HK-2 (cell line): Measurements from ENCODE around the gene UBQLN3.

ENCODE experiments used
- DNase-seq: peaks from one replicate; pipeline ENCODE4 v3.0.0-alpha.2; 2018; ENCODE audit not compliant: unreplicated experiment

UBQLN3 gene

GRCh38 chr11:5505363-5506048 is 4.3 kb downstream of the UBQLN3 start:
- DNase-seq, result no peak

DNA sequence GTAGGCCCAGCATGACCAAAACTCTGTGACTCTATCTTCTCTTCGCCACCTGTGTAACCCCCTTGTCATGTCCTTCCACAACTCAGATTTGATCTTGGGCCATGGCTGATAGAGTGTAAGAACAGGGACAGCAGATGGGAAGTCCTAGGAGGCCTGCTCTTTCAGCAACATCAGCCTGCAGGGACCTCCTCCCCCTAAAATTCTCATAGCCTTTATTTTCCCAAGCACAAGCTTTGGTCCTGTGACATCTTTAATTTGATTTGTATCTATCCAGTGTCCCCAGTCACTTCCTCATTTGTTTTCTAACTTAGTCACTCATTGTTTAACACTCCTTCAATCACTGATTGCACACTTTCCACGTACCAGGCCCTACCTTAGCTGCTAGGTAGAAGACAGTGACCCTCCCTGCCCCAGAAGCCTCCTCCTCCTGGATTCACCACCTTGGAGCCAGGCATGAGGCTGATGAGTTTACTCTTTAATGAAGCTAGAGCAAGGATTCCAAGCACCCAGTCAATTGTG is 5.3 kb downstream of the UBQLN3 start:
- no peak for DNase-seq

- DNase-seq, result no peak
Observed at GRCh38 chr11:5500393-5500801, 9.4 kb downstream of the UBQLN3 start.

DNA sequence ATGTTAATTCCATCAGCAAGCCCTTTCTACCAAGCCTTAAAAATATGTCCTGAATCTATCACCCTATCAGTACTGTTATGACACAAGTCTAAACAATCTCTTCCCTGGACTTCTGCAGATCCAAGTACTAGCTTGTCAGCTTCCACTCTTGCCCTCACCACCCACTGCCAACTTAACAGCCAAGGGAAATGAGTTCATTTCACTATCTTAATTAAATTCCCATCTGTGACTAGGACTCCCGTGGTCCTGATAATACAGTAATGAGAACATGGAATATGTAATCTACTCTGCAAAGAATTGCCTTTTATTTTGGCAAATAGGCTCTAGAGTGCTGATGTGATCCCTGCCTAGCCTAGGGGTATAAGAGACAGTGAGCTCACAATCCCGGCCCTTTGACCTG is 10.1 kb downstream of the UBQLN3 start:
- DNase-seq, result no peak

GRCh38 chr11:5489576-5490357 is 20.0 kb downstream of the UBQLN3 start:
- DNase-seq, result no peak

DNA sequence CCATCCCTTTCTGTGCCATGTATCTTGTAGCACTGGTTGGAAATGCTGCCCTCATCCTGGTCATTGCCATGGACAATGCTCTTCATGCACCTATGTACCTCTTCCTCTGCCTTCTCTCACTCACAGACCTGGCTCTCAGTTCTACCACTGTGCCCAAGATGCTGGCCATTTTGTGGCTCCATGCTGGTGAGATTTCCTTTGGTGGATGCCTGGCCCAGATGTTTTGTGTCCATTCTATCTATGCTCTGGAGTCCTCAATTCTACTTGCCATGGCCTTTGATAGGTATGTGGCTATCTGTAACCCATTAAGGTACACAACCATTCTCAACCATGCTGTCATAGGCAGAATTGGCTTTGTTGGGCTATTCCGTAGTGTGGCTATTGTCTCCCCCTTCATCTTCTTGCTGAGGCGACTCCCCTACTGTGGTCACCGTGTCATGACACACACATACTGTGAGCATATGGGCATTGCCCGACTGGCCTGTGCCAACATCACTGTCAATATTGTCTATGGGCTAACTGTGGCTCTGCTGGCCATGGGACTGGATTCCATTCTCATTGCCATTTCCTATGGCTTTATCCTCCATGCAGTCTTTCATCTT is 20.9 kb downstream of the UBQLN3 start:
- DNase-seq, result no peak

DNA sequence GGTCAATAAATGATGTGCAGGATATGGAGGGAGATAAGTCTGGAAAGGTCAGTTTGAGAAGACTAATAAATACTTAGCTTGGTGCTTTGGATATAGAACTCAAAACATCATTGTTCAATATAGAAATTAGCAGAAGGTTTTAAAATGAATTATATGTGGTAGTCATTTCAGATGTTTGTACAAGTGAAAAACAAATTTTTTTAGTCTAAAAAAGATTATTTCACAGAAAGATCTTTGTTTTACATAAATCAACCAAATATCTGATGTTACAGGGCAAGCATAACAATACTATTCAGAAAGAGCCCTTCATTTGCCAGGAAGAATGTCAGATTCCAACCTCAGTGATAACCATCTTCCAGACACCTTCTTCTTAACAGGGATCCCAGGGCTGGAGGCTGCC is 21.4 kb downstream of the UBQLN3 start, which contains the start of gene OR52D1:
OR52D1 (plus strand) TSS at position 301 of the 400 bp plus-strand sequence; CDS start at position 323, 22 bp downstream.
- DNase-seq, result no peak

DNA sequence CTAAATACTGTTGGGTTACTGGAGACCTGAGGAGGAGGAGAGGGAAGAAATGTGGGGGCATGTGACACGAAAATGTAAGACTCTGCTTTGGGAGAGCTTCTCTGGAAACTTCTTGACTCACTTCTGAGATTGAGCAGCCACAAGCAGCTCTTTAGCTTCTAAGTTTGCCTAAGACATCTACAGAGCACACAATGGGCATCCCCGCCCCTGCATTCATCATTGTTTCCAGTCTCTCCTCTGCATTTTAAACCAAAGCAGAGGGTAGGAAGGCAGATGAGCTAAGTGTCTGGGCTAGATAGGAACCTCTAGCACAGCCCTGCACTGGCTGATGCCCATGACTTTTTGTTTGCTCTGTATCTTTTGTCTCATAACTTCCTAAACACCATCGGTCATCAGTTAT is 23.3 kb downstream of the UBQLN3 start:
- no peak for DNase-seq

GRCh38 chr11:5486003-5486402 is 23.8 kb downstream of the UBQLN3 start:
- DNase-seq, result no peak

DNA sequence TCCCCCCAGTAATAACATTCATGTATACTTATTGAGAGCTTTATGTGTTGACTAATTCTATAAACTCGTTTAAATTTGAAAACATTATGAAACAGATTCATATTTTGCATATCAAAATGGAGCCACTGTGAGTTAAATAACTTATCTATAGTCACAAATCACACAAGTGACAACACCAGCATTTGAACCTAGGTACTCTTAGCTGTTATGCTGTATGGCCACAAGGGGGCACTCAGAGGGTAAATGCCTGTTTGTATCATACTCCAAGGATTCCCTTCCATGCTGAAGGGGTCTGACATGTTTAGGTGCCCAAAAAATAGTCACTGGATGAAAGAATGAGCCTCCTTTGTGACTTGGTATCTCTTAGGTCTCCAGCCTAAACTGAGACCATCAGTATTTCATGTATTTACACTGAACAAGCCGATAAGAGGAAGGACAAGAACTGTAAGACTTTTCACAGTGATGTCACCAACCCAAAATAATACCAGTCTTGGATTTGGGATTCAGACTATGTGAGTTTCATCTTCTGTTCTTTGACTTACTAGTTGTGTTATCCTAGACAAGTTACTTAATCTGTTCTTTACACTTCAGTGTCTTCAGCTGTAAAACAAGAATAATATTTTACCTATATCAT is 33.5 kb downstream of the UBQLN3 start:
- DNase-seq, result no peak

DNA sequence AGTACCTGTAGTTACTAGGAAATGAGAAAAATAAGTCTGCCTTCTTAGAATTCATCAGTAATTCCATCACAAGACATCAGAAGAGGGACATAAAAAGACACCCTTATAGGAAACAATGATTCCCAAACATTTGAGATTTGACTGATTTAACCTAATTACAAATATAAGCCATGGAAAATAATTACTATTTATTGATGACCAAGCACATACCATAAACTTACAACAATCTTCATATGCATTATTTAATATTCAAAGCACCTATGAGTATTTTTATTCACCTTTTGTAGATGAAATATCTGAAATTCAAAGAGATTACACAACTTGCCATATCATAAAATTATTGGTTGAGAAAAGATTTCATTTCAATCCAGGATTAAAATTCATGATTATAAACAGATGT is 35.8 kb downstream of the UBQLN3 start:
- no peak for DNase-seq

- DNase-seq, result no peak
Observed at GRCh38 chr11:5467527-5467926, 42.2 kb downstream of the UBQLN3 start.

DNA sequence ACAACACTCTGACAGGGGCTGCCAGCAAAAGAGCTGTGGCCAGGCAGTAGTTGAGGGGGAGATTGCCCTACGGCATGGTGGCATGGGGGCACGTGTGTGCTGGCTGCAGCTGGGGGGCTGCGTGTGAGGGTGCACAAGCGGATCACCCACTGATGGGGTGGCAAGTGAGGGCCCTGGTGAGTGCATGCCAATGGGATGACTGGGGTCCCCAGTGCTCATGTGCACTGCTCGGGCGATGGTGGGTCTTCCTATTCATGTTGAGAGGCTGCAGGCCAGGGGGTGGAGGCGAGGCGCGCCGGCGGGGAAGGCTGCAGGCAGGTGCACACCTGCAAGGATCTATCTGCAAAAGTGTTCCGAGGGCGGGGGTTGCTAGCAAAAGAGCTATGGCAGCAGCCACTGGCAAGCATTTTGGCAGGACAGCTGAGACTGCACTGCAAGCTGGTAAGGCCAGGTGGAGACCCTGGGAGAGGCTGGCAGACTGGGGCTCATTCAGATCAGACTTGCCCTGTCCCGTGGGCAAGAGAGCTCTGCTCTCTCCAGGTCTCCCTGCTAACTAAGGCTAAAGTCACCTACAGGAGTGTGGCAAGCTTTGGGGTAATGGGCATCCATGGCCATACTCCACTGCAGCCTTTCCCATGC is 48.7 kb downstream of the UBQLN3 start:
- DNase-seq, result no peak
